ENCODE measurements around the gene KLRF1.
"Not testable (repeated sequence)": the region's sequence is repeated elsewhere in the genome, so short reads cannot be mapped to it uniquely, and the experiment has no call there.

The KLRF1 gene

DNA sequence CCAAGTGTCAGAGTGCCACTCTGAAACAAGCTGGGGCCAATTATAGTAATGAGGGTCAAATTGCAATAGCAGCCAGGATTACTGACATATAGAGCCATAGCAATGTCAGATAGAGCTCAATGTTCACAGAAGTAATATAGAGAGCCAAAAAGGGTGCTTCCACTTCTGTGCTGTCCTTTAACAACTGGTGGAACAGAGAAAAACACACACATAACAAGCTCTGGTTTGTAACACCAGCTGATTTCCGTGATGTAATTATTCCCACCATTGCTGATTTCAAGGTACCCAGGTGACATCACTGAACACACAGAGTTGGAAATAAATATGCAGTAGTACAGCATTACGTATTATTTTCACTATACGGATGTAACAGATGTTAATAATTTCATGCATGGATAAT, 44.9 kb downstream of the KLRF1 start:
- DNase-seq: no peak

DNA sequence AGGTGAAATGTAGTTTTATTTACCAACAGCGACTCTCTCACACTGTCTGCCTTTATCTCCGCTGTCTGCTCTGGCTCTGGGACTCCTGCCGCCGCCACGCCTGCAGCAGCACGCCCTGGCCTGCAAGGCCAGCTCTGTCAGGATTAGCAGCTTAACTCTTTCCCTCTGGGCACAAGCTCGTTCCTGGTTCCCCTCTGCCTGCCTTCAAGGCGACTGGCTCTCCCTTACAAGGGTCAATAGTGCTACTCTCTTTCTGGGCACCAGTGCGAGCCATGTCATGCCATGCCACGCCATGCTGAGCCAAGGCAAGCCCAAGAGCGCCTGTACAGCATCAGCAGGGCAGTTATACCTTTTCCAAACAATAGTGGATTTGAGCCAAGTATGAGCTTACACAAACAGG, 45.5 kb downstream of the KLRF1 start:
- DNase-seq: no peak

DNA sequence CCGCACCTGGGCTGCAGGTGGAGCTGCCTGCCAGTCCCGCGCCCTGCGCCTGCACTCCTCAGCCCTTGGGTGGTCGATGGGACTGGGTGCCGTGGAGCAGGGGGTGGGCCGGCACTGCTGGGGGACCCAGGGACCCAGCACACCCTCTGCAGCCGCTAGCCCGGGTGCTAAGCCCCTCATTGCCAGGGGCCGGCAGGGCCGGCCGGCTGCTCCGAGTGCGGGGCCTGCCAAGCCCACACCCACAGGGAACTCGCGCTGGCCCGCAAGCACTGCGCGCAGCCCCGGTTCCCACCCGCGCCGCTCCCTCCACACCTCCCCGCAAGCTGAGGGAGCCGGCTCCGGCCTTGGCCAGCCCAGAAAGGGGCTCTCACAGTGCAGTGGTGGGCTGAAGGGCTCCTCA, 48.8 kb downstream of the KLRF1 start:
- DNase-seq: not testable (repeated sequence)

DNA sequence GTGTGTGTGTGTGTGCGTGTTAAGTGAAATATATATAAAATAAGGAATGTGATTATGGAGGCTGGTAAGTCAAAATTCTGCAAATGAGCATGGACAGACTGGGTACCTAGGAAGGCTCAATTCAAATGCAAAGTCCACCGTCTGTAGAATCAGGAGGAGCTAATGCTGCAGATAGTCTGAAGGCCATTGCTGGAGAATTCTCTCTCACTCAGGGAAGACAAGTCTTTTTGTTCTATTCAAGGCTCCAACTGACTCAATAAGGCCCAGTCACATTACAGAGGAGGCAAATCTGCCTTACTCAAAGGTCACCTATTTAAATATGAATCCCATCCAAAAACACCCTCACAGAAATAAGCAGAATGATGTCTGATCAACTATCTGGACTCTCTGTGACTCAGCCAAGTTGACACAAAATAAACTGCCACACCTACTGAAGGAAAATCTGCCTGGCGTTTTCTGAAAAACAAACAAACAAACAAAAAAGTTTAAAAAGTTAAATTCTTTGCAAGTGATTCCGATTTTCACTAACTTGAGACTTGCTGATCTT, 53.3 kb downstream of the KLRF1 start:
- DNase-seq: no peak

DNA sequence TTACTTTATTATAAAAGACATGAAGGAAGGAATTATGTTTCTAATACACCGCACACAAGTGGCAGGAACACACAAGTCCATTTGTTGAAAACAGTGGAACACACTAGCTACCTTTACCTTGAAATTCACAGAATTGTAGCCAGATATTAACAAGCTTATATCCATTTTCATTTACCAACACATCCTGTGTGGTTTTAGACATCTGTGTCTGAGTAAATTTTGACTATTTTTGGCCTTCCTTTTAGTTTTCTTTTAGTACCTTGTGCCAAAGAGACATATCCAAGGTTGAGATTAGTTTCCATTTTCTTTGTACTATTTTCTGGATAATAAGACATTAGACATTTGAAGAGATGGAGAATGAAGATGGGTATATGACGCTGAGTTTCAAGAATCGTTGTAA, 54.0 kb downstream of the KLRF1 start, which contains the start of gene KLRF2:
KLRF2 (plus strand) TSS at position 244 of the 400 bp plus-strand sequence; CDS start at position 351, 107 bp downstream.
- DNase-seq: no peak

DNA sequence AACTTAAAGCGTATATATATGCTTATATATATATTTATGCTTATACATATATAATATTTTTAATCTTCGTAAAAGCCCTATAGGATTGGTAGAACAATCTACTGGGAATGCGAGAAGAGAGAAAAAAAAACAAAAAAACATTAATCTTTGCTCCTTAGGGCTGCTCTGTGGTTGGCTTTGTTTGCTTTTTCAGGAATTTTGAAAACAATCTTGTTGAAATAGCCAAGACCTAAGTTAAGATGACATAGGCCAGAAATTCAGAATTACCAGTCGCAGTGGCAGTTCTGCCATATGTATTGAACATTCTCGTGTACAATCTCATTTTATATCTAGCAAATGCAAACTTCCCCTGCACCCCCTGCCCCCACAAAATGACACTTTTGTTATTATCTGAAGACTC, 54.7 kb downstream of the KLRF1 start:
- DNase-seq: no peak

DNA sequence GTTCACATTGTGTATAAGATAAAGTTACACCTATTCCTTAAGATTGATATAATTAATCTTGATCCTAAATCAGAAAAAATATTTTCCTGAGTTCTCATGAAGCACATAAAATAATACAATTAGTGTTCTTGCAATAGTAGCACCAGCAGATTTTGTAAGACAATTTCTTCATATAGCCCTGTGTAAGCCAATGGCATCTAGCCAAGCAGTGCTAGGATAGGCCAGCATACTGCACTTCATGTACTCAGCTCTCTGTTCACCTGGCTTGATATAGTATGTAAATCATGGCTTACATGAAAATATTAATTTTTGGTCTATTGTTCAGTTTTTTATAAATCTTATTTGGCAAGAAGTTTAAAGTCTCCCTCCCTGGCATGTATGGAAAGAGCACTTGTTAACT, 55.9 kb downstream of the KLRF1 start:
- DNase-seq: no peak

DNA sequence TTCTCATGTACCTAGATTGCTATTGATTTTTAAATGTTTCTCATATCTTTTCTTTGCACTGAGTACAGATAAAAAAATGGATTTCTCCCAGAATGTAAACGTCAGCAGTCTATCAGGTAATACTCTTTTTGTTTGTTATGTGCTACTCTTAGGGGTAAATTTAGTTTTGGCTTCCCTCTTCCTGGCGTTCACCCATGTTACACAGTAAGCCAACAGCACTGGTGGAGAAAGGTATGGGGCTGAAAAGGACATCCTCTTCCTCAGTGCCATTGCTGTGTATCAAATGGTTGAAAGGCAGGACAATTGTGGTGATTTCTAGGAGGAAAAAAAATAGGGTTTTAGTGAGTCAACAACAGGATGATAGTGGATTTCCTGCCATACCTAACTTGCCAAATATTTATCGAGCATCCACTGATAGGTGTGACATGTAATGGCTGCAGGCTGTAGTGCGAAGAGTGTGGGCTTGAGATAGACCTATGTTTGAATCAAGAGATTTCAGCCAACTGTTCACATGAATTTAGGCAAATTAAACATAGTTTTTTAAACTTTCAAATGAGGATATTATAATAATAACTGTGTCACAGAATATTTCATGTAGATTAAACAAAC, 61.5 kb downstream of the KLRF1 start:
- no peak for DNase-seq

Measured in stimulated activated CD4-positive, alpha-beta T cell treated with anti-CD3 and anti-CD28 coated beads, Interleukin-4, amount 100 ng/mL, for 1 hour (primary cell).